HG02852 (cell line): ENCODE results near the gene RFWD3.

Experiments used
- ATAC-seq: cut with Tn5 transposase; IDR thresholded peaks from one replicate; pipeline ENCODE4 v1.9.1; 2021; ENCODE audit warnings: mild to moderate bottlenecking, moderate library complexity; ENCODE audit not compliant: unreplicated experiment

RFWD3 gene, protein sequence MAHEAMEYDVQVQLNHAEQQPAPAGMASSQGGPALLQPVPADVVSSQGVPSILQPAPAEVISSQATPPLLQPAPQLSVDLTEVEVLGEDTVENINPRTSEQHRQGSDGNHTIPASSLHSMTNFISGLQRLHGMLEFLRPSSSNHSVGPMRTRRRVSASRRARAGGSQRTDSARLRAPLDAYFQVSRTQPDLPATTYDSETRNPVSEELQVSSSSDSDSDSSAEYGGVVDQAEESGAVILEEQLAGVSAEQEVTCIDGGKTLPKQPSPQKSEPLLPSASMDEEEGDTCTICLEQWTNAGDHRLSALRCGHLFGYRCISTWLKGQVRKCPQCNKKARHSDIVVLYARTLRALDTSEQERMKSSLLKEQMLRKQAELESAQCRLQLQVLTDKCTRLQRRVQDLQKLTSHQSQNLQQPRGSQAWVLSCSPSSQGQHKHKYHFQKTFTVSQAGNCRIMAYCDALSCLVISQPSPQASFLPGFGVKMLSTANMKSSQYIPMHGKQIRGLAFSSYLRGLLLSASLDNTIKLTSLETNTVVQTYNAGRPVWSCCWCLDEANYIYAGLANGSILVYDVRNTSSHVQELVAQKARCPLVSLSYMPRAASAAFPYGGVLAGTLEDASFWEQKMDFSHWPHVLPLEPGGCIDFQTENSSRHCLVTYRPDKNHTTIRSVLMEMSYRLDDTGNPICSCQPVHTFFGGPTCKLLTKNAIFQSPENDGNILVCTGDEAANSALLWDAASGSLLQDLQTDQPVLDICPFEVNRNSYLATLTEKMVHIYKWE

GRCh38 chr16:74666425-74667254 lies at the start of gene RFWD3:
Gene RFWD3, minus strand, starts transcription at chr16:74666877. Its CDS starts 5,428 bp downstream, at chr16:74661449.
- peak; percentile 100 for ATAC-seq

GRCh38 chr16:74716355-74716754 lies 49.7 kb upstream of the RFWD3 start:
- ATAC-seq = no peak

DNA sequence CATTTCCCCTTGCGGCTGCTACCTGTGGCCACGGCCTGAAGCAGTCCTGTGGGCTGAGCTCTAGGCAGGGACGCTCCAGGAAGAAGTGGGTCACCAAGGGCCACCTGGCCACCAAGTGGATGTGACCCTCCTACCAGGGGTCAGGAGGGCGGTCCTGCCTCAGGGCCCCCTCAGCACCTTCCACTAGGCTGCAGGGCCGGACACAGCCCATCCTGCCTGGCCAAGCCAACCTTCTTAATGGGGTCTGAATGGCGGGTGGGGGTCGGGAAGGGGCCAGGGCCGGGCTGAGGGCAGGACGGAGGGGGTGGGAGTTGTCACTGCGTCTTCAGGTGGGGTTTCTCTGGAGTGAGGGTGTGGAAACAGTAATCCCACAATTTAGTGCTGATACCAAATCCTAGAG lies 47.2 kb upstream of the RFWD3 start:
- no peak for ATAC-seq

DNA sequence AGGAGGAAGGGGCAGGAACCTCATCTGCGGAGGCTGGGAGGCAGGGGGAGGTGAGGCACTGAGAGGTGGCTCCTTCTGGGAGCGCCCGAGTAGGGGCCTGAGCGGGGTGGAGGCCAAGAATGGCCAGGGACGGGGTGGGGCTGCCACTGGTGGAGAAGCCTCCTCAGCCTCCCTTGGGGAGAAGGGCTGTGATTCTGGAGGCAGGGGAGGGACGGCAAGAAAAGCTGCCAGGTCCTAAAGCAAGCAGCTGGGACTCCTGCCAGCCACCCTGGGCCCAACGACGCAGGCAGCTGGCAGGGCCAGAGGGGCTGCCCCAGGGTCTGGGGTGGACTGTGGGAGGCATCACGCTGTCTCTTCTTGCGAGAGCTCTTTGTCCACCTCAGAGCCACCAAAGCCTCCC lies 46.6 kb upstream of the RFWD3 start:
- ATAC-seq = no peak

DNA sequence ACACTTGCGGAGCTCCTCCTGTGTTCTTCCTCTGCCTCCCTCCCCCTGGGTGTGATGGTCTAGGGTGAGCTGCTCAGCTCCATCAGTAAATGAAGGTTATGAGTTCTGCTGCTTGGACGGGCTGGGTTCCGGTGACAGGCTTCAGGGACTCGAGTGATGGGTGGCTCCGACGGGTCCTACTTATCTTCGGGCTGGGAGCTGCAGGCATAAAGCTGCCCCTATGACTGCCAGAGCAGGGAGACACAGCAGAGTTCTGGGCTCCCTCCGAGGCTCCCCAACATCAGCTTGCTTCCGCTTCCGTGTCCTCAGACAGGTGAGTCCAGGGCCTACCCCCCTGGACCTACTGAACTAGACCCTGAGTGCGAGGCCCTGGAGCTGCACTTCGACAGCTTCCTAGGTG lies 45.3 kb upstream of the RFWD3 start:
- no peak for ATAC-seq

- ATAC-seq = no peak
Observed at GRCh38 chr16:74710401-74710800, 43.7 kb upstream of the RFWD3 start.

GRCh38 chr16:74709441-74709877 lies 42.8 kb upstream of the RFWD3 start:
- peak; percentile 87 for ATAC-seq

DNA sequence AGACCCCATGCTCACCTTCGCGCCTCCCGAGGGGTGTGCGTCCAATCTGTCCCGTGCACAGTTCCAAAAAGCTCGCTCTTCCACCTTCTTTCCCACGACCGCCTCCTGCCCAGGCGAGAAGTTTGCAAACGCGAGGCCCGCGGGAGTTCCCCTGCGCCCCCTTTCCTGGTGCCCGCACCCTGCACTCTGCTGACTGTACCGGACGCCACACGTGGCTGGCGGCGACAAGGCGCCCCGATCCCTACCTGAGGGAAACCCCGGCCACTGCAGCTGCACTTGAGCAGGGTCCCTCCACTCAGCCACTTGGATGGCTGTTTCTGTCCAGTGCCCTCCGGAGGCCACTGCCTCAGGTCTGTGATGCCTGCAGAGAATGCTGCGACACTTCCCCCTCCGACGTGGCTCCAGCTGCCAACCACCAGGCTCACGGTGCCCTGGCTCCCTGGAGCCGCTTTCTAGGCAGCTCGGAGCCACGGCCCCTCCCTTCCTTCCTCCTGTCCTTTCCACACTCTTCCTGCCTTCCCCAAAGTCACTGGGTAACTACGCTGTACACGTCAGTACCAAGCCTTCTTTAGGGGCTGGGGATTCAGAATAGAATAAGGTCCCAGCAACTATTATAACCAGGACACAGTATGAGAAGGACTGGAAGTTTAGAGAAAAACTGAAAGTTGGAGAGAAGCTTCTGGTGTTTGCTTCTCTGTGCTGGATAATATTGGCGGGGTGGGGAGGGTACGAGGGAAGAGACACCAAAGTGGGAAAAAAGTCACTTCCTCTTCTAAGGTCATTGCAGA lies 34.0 kb upstream of the RFWD3 start, which contains the start of gene MLKL:
MLKL (minus strand) TSS at position 425 of the 788 bp plus-strand sequence. CDS start 5,105 bp downstream, outside the sequence.
- ATAC-seq = peak; percentile 38

GRCh38 chr16:74700116-74700437 lies 33.4 kb upstream of the RFWD3 start:
- ATAC-seq = peak; percentile 25

GRCh38 chr16:74699666-74700065 lies 33.0 kb upstream of the RFWD3 start:
- no peak for ATAC-seq

GRCh38 chr16:74698222-74698621 lies 31.5 kb upstream of the RFWD3 start:
- ATAC-seq = no peak

DNA sequence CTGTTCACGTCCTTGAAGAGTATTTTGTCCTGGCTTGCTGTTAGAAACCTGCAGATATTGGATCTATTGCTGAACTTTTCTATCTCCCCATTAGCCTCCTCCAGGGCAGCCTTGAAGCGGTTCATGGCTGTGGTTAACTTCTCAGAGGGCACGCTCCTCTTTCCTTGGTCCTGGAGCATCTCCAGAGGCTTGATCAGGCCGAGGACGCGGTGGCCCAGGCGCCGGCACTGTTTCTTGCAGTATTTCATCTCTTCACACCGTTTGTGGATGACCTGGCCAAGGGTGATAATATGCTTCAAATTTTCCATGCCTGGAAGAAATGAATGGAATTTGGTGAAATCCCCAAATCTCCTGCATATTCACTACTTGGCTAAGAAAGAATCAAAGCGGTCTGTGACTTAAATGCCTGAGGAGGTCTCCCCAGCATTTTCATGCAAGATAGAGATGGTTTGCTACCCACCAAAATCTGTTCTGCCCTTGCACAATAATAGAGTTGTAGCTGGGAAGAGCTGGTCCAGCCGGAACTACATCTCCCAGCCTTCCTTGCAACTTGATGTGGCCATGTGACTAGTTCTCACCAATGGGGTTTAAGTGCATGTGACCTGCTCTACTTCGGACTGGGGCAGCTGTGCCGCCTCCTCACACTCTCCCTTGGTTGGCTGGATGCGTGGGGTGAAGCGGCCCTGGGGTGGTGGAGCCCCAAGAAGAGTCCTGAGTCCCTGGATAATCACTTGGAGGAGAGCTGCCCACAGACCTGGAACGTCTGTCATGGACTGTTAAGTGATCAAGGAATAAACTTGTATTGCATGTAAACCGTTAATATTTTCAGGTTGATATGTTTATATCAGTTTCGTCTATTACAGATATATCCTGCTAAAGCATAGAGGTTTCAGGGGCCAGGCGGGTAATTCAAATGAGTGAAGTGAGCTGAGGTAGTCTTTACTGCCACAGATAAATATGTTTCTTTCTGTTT lies 29.1 kb upstream of the RFWD3 start:
- ATAC-seq = peak; percentile 82

DNA sequence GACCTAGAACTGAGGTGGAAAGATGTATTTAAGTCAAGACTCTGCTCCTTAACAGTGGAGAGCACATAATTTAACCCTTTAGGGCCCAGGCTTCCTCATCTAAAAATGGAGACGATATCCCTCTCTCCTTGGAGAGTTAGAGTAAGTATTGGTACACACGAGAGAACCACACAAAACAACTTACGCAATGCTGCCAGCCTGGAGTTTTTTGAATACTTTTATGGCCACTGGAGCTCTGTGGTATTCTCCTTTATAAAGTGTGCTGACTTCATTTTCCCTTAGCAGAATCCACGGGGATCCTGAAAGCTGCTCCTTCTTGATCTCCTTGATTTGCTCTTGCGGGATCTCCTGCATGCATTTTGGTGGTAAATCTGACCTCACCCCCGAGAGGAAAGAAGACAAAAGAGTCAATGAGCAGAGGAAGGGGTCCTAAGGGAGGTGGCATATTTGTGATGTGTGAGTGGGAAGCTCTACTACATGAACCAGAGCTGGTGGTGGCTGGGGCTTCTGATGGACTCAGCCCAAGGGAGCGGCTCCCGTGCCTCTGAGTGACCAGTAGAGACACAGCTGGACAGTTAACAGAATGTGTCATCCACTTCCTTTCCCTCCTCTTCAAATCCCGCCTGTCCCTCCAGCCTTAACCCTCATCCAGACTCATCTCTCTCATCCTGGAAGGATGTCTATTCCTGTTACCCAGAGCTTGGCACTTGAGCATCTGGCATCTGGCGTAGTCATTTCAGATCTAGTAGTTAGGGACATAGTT lies 24.6 kb upstream of the RFWD3 start:
- ATAC-seq = no peak

- no peak for ATAC-seq
Observed at GRCh38 chr16:74682556-74682955, 15.9 kb upstream of the RFWD3 start.

GRCh38 chr16:74680681-74681080 lies 14.0 kb upstream of the RFWD3 start:
- ATAC-seq = no peak

DNA sequence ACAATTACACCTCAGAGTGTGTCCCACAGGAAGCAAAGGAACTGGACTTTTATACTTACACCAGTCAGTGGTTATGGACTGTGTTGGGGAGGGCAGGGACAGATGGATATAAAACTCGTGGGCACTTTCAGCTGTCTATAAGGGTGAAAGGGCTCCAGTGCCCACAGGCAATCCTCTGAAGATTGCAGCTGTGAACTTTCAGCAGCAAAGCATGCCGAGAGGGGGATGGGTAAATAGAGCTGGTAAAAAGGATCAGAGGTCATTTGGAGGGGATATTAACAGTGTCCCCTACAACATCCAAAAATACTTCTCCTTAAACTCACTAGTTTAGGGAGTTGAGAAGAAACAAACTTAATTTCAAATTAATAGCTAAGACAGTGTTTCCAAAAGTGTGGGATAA lies 13.3 kb upstream of the RFWD3 start:
- no peak for ATAC-seq

- ATAC-seq = no peak
Observed at GRCh38 chr16:74677868-74678267, 11.2 kb upstream of the RFWD3 start.

GRCh38 chr16:74673876-74674275 lies 7.2 kb upstream of the RFWD3 start:
- no peak for ATAC-seq
